HG03354 (cell line): ENCODE data around the gene OPA1.
A peak's percentile ranks its signal among the peaks of the same experiment; 100 is the strongest.

ENCODE experiments used
- ATAC-seq: cut with Tn5 transposase; IDR thresholded peaks from one replicate; pipeline ENCODE4 v1.9.1; 2021; ENCODE audit warnings: mild to moderate bottlenecking; ENCODE audit not compliant: unreplicated experiment, poor library complexity, severe bottlenecking

Gene OPA1

GRCh38 chr3:193688834-193689714 lies 96.1 kb downstream of the OPA1 start:
- ATAC-seq: no peak

- ATAC-seq: peak; percentile 61
Observed at GRCh38 chr3:193693774-193694173, 100.8 kb downstream of the OPA1 start.

- ATAC-seq: peak; percentile 58
Observed at GRCh38 chr3:193701953-193702635, 109.1 kb downstream of the OPA1 start.

- ATAC-seq: no peak
Observed at GRCh38 chr3:193702967-193703366, 110.0 kb downstream of the OPA1 start.

GRCh38 chr3:193704431-193704830 lies 111.4 kb downstream of the OPA1 start:
- ATAC-seq: no peak

- no peak for ATAC-seq
Observed at GRCh38 chr3:193708270-193708669, 115.3 kb downstream of the OPA1 start.

- no peak for ATAC-seq
Observed at GRCh38 chr3:193710286-193711165, 117.5 kb downstream of the OPA1 start.

GRCh38 chr3:193711166-193711485 lies 118.1 kb downstream of the OPA1 start:
- no peak for ATAC-seq

GRCh38 chr3:193711523-193711963 lies 118.5 kb downstream of the OPA1 start:
- ATAC-seq: no peak

- no peak for ATAC-seq
Observed at GRCh38 chr3:193711964-193712598, 119.1 kb downstream of the OPA1 start.

GRCh38 chr3:193712938-193713337 lies 119.9 kb downstream of the OPA1 start:
- no peak for ATAC-seq

- no peak for ATAC-seq
Observed at GRCh38 chr3:193714523-193715137, 121.6 kb downstream of the OPA1 start.

- no peak for ATAC-seq
Observed at GRCh38 chr3:193716150-193716549, 123.1 kb downstream of the OPA1 start.

GRCh38 chr3:193719735-193720134 lies 126.7 kb downstream of the OPA1 start:
- no peak for ATAC-seq

GRCh38 chr3:193720169-193720568 lies 127.2 kb downstream of the OPA1 start:
- ATAC-seq: no peak

- no peak for ATAC-seq
Observed at GRCh38 chr3:193722566-193722965, 129.6 kb downstream of the OPA1 start.

GRCh38 chr3:193727089-193727488 lies 134.1 kb downstream of the OPA1 start:
- no peak for ATAC-seq

- no peak for ATAC-seq
Observed at GRCh38 chr3:193728429-193729087, 135.6 kb downstream of the OPA1 start.

- ATAC-seq: no peak
Observed at GRCh38 chr3:193729088-193729465, 136.1 kb downstream of the OPA1 start.
